Sigmoid colon (tissue), 7 donors: ENCODE results near the gene TRPM6. TPM values are rescaled to one million over a fixed set of nuclear protein-coding genes. Genes with fewer than 3 reads are reported as not detected.

Source experiments
- DNase-seq: peaks from one replicate; pipeline ENCODE4 v3.0.0-alpha.2; 2019
- H3K27ac ChIP-seq, 4 donors: fragments of 200-600 bp; sonication (generic); one replicate each; pipeline ENCODE4 v1.5.1; 2016 to 2019; ENCODE audit warnings: mild to moderate bottlenecking in 1 of 4
- H3K27me3 ChIP-seq, 3 donors: fragments of 200-600 bp; sonication (generic); one replicate each; pipeline ENCODE4 v1.5.1; 2019; ENCODE audit warnings: mild to moderate bottlenecking in 1 of 3
- H3K36me3 ChIP-seq, 4 donors: fragments of 200-600 bp; sonication (generic); one replicate each; pipeline ENCODE4 v1.5.1; 2016 to 2019
- H3K4me1 ChIP-seq, 4 donors: fragments of 200-600 bp; sonication (generic); one replicate each; pipeline ENCODE4 v1.5.1; 2017 to 2019
- H3K4me3 ChIP-seq, 4 donors: fragments of 200-600 bp; sonication (generic); one replicate each; pipeline ENCODE4 v1.5.1; 2017 to 2019; ENCODE audit warnings: mild to moderate bottlenecking in 2 of 4, moderate library complexity in 1 of 4
- H3K9me3 ChIP-seq, 4 donors: fragments of 200-600 bp in 3 of 4; sonication (generic) in 3 of 4; one replicate each; pipeline versions ENCODE4 v1.5.1 to v1.6.1; 2013 to 2019
- EP300 ChIP-seq, 4 donors: sonication (generic); formaldehyde crosslinking; IDR thresholded peaks; one replicate each; pipeline ENCODE4 v1.6.1; 2017; ENCODE audit warnings: antibody characterized with exemption in 4 of 4
- POLR2A ChIP-seq, 2 donors: fragments of 450-650 bp; IDR thresholded peaks; one replicate each; pipeline ENCODE4 v1.6.1; 2016; ENCODE audit warnings: antibody characterized with exemption in 2 of 2, mild to moderate bottlenecking in 2 of 2, moderate library complexity in 2 of 2
- POLR2AphosphoS5 ChIP-seq, 4 donors: sonication (generic); formaldehyde crosslinking; IDR thresholded peaks; one replicate each; pipeline ENCODE4 v1.6.1; 2017; ENCODE audit warnings: antibody characterized with exemption in 4 of 4
- WGBS, 2 donors: extraction: QIAGEN DNeasy Blood & Tissue Kit; methylation state at CpG; one replicate each; pipeline ENCODE4 v1.1.7; 2013; 5-methylcytosine and 5-hydroxymethylcytosine counted together
- intact Hi-C: fragments of 100-400 bp; cut with DNase I; formaldehyde crosslinking; loops from one replicate; pipeline ENCODE4 v1.15.1; 2023
- polyA plus RNA-seq, 3 donors: library from polyadenylated mRNA; stranded (reverse); fragments of 200-250 nt; gene quantifications; one replicate each; pipeline ENCODE4 v1.2.3, GENCODE V29; 2013
- total RNA-seq, 4 donors: library from RNA; depleted of rRNA; stranded (reverse); fragments of >200 nt; gene quantifications; one replicate each; pipeline ENCODE4 v1.1.0, GENCODE V29; 2016
- TF ChIP-seq, protein P1 (sequence below), 4 experiments: fragments of 450-650 bp in 3 of 4; fragments of 200-600 bp in 1 of 4; IDR thresholded peaks; one replicate each; pipeline ENCODE4 v1.5.1; 2016 to 2019; ENCODE audit warnings: antibody characterized with exemption in 4 of 4, mild to moderate bottlenecking in 3 of 4, moderate library complexity in 2 of 4
- donor health status: healthy with polysubstance abuse.
- donor health status: Bipolar disorder and iron deficiency.
- donor health status: healthy.

Gene TRPM6
- total and polyA plus RNA-seq, 7 donors = 0.41 to 12.7 (median 6.7) TPM; not detected in 2

DNA sequence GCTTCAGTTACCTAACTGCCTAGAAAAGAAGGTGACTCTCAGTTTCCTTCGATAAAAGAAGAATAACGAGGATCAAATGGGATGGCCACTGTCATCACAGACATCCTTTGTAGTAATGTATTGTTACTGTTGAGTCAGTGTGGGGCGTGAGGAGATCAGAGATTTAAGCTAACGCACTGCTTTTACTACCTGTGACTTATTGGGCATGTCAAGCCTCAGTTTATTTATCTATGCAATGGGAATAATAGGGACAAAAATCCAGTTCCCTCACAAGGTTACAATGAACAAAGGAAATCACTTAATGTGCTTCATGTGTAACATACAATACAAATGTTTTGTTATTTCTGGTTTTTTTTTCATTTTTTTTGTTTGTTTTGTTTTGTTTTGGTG is 255 bp upstream of the TRPM6 start:
- peak overlapping the region in 1 of 4 donors; percentile 63 for H3K27ac ChIP-seq
- no peaks in the 10 kb centered on the region for H3K36me3 ChIP-seq
- peaks cover 0 to 3% (median 0%) of the 10 kb centered on the region in 4 donors for H3K9me3 ChIP-seq
- peaks cover 0 to 14% (median 6%) of the 10 kb centered on the region in 4 donors for H3K4me1 ChIP-seq
- no peak for DNase-seq
- H3K27me3 ChIP-seq = no peaks in the 10 kb centered on the region
- WGBS, 2 donors = 38 to 77% methylated on average over 4 of the region's 4 CpGs
- H3K4me3 ChIP-seq = peak overlapping the region in 2 of 4 donors; percentile 60 to 61
- TF ChIP-seq, protein P1, sequence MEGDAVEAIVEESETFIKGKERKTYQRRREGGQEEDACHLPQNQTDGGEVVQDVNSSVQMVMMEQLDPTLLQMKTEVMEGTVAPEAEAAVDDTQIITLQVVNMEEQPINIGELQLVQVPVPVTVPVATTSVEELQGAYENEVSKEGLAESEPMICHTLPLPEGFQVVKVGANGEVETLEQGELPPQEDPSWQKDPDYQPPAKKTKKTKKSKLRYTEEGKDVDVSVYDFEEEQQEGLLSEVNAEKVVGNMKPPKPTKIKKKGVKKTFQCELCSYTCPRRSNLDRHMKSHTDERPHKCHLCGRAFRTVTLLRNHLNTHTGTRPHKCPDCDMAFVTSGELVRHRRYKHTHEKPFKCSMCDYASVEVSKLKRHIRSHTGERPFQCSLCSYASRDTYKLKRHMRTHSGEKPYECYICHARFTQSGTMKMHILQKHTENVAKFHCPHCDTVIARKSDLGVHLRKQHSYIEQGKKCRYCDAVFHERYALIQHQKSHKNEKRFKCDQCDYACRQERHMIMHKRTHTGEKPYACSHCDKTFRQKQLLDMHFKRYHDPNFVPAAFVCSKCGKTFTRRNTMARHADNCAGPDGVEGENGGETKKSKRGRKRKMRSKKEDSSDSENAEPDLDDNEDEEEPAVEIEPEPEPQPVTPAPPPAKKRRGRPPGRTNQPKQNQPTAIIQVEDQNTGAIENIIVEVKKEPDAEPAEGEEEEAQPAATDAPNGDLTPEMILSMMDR (IDR thresholded peaks at IDR 0.05) = no peak
- TF ChIP-seq EP300 (IDR thresholded peaks at IDR 0.05) = no peak
- TF ChIP-seq POLR2AphosphoS5 (IDR thresholded peaks at IDR 0.05) = no peak
- TF ChIP-seq POLR2A (IDR thresholded peaks at IDR 0.05) = no peak
- intact Hi-C loops = loop anchor here (1.0 kb wide), 1 partner anchor 64 kb away; the partner anchor contains the start of gene C9orf40

DNA sequence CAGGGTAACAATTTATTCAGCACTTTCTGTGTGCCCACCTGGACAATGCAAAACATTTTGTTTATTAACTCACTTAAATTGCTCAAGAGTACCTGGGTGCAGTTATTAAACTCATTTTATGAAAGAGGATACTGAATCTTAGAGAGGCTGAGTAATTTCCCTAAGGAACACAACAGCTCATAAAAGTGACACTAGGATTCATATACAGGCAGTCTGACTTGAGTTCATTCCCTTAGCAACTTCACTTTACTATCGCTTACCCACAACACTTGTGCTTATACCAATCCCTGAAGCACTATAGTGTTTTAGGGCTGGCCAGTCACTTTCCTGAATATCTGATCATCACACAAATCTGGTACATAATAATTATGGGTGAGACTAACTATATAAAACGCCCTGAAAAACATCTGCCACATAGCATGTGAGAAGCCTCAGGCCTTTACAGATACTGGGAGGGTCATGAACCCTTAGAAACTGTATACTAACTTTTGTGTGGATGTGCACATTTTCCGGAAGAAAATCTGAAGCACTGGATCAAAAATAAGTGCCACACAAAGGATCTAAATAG is 11.3 kb downstream of the TRPM6 start:
- Histone ChIP-seq H3K9me3 (peaks cover 0 to 8% (median 5%) of the 10 kb centered on the region in 4 donors), H3K4me1 (no peaks in the 10 kb centered on the region), H3K27me3 (no peaks in the 10 kb centered on the region), H3K4me3 (no peak overlapping the region), H3K36me3 (no peaks in the 10 kb centered on the region), H3K27ac (no peak overlapping the region)
- intact Hi-C loops = no loop called here
- 67 to 76% methylated on average over 3 of the region's 3 CpGs for WGBS, 2 donors
- no peak for DNase-seq
- TF ChIP-seq, protein P1 (IDR thresholded peaks at IDR 0.05) = no peak
- TF ChIP-seq POLR2A (IDR thresholded peaks at IDR 0.05) (no peak), POLR2AphosphoS5 (IDR thresholded peaks at IDR 0.05) (no peak), EP300 (IDR thresholded peaks at IDR 0.05) (no peak)

DNA sequence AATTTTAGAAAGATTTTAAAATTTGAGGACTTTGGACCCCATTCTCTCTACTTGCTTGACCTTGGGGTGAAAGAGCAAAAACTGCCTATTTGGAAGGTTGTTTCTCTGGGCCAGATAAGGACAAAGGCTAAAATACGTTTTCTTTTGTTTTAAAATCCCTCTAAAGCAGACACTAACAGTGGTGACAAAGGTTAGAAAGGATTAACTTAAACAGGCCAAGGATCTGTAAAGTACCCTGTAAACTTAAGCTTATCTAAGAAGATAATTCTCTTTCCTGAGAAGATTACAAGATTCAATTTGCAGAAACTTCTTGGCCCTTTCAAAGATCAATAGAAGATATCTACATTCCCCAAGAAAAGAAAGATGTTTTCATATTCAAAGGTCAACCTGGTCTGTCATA is 12.1 kb downstream of the TRPM6 start:
- WGBS, 2 donors = 28 to 68% methylated on average over 1 of the region's 1 CpG
- Histone ChIP-seq H3K36me3 (no peaks in the 10 kb centered on the region), H3K27ac (no peak overlapping the region)

DNA sequence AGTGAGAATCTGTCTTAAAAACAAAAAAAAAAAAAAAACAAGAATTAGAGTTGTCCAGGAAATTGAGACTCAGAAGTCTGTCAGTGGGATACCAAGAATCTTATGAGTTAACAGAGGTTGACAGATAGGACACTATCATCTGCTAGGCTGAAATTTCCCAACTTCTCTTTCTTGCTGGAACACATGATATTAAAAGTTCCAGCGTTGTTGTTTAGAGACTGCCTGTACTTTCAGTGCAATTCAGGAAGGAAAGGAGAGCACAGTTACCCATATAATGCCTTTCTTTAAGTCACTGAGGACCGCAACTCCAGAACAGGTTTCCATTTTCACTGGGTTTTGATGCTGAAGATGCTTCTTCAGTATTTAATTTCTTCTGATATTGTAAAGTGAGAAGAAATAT is 13.5 kb downstream of the TRPM6 start:
- TF ChIP-seq, protein P1 (IDR thresholded peaks at IDR 0.05) = no peak
- no peak for TF ChIP-seq EP300 (IDR thresholded peaks at IDR 0.05)
- no peak for TF ChIP-seq POLR2AphosphoS5 (IDR thresholded peaks at IDR 0.05)
- TF ChIP-seq POLR2A (IDR thresholded peaks at IDR 0.05) = no peak
- no peaks in the 10 kb centered on the region for H3K27me3 ChIP-seq
- H3K27ac ChIP-seq = no peak overlapping the region
- H3K9me3 ChIP-seq = peaks cover 0 to 8% (median 0%) of the 10 kb centered on the region in 4 donors
- no peaks in the 10 kb centered on the region for H3K36me3 ChIP-seq
- intact Hi-C loops = no loop called here
- no peaks in the 10 kb centered on the region for H3K4me1 ChIP-seq
- WGBS, 2 donors = 77 to 88% methylated on average over 2 of the region's 2 CpGs
- DNase-seq = no peak
- H3K4me3 ChIP-seq = no peak overlapping the region

More for the DNA sequence above, 12.1 kb downstream of the TRPM6 start:
- Histone ChIP-seq H3K9me3 (peaks cover 0 to 8% (median 5%) of the 10 kb centered on the region in 4 donors), H3K4me1 (no peaks in the 10 kb centered on the region), H3K27me3 (no peaks in the 10 kb centered on the region), H3K4me3 (no peak overlapping the region)
- intact Hi-C loops = no loop called here
- no peak for DNase-seq
- TF ChIP-seq POLR2A (IDR thresholded peaks at IDR 0.05) = no peak
- TF ChIP-seq, protein P1 (IDR thresholded peaks at IDR 0.05) = no peak
- TF ChIP-seq POLR2AphosphoS5 (IDR thresholded peaks at IDR 0.05) = no peak
